Keratinocyte (primary cell): ENCODE results near the gene MGAT3. TPM values are rescaled to one million over a fixed set of nuclear protein-coding genes. Genes with fewer than 3 reads are reported as not detected.
"Not testable (repeated sequence)": the region's sequence is repeated elsewhere in the genome, so short reads cannot be mapped to it uniquely, and the experiment has no call there.

Source experiments
- DNase-seq: peaks from one replicate; pipeline ENCODE4 v3.0.0-alpha.2; 2011; ENCODE audit warnings: low read depth, missing footprints, low spot score
- FAIRE-seq: peaks from 2 replicates; lab custom pipeline; 2011; peaks lifted over from hg19 to GRCh38; lab: Jason Lieb, UNC
- H2AFZ ChIP-seq: 2 replicates; pipeline ENCODE4 v1.6.0; 2012; ENCODE audit warnings: low read length, control low read depth, inconsistent platforms; ENCODE audit not compliant: control insufficient read depth
- H3K27ac ChIP-seq: 2 replicates; pipeline ENCODE4 v1.5.1; 2011; ENCODE audit warnings: low read length; ENCODE audit not compliant: control insufficient read depth, insufficient read depth
- H3K27me3 ChIP-seq: 3 replicates; pipeline ENCODE4 v1.6.0; 2011; ENCODE audit warnings: low read length; ENCODE audit not compliant: control insufficient read depth, insufficient read depth; ENCODE audit errors: extremely low read depth
- H3K36me3 ChIP-seq, 2 experiments: 2 replicates in 1 of 2; 3 replicates in 1 of 2; pipeline ENCODE4 v1.5.1; 2011; ENCODE audit warnings: low read length in 2 of 2, mild to moderate bottlenecking in 1 of 2; ENCODE audit not compliant: control insufficient read depth in 2 of 2, insufficient read depth in 2 of 2; ENCODE audit errors: extremely low read depth in 1 of 2
- H3K4me1 ChIP-seq: 3 replicates; pipeline ENCODE4 v1.5.1; 2011; ENCODE audit warnings: low read length; ENCODE audit not compliant: control insufficient read depth, insufficient read depth; ENCODE audit errors: extremely low read depth
- H3K4me2 ChIP-seq: 3 replicates; pipeline ENCODE4 v1.6.0; 2011; ENCODE audit warnings: low read depth, low read length; ENCODE audit not compliant: control insufficient read depth, insufficient read depth; ENCODE audit errors: extremely low read depth
- H3K4me3 ChIP-seq, 3 experiments: fragments of 200-600 bp in 1 of 3; sonication (generic) in 1 of 3; 2 replicates in 2 of 3; 3 replicates in 1 of 3; pipeline ENCODE4 v1.5.1; 2011 to 2016; ENCODE audit warnings: low read length in 3 of 3, mild to moderate bottlenecking in 3 of 3, control low read depth in 2 of 3, inconsistent platforms in 1 of 3, low read depth in 1 of 3, mixed read lengths in 1 of 3, mixed run types in 1 of 3, moderate library complexity in 1 of 3; ENCODE audit not compliant: control insufficient read depth in 2 of 3, insufficient read depth in 2 of 3; ENCODE audit errors: extremely low read depth in 1 of 3
- H3K79me2 ChIP-seq: 2 replicates; pipeline ENCODE4 v1.6.0; 2012; ENCODE audit warnings: low read length; ENCODE audit not compliant: control insufficient read depth, insufficient read depth
- H3K9ac ChIP-seq: 3 replicates; pipeline ENCODE4 v1.6.0; 2011; ENCODE audit warnings: low read length; ENCODE audit not compliant: control insufficient read depth, insufficient read depth; ENCODE audit errors: extremely low read depth
- H3K9me1 ChIP-seq: 3 replicates; pipeline ENCODE4 v1.6.0; 2011; ENCODE audit warnings: low read length; ENCODE audit not compliant: control insufficient read depth, insufficient read depth; ENCODE audit errors: extremely low read depth
- H3K9me3 ChIP-seq: 2 replicates; pipeline ENCODE4 v1.5.1; 2012; ENCODE audit warnings: low read depth, low read length; ENCODE audit not compliant: control insufficient read depth
- H4K20me1 ChIP-seq: 3 replicates; pipeline ENCODE4 v1.6.0; 2011; ENCODE audit warnings: low read length; ENCODE audit not compliant: control insufficient read depth, insufficient read depth; ENCODE audit errors: extremely low read depth
- EZH2 ChIP-seq: IDR thresholded peaks from one replicate; pipeline ENCODE4 v1.6.1; 2012; ENCODE audit warnings: inconsistent platforms, mild to moderate bottlenecking, low read length, moderate library complexity
- dilution Hi-C: fragments of 300-500 bp; cut with MboI; formaldehyde crosslinking; loops from one replicate; pipeline ENCODE4 v1.7.0; 2020; ENCODE audit warnings: low sequenced_read_pairs; ENCODE audit not compliant: extremely low pct_ligation_motif_present
- polyA plus RNA-seq, 5 experiments: library from polyadenylated mRNA; depleted of rRNA in 3 of 5; stranded (reverse) in 3 of 5; stranded (forward) in 1 of 5; unstranded in 1 of 5; fragments of >200 nt; gene quantifications; 1 replicate in 1 of 5; 2 replicates in 3 of 5; 3 replicates in 1 of 5; pipeline versions ENCODE4 v1.2.1 to v1.2.3, GENCODE V29; 2011 to 2012; ENCODE audit warnings: missing spikeins in 2 of 5, low read depth in 1 of 5, low replicate concordance in 1 of 5
- TF ChIP-seq, protein P1 (sequence below), 3 experiments: IDR thresholded peaks in 1 of 3; conservative IDR thresholded peaks in 1 of 3; optimal IDR thresholded peaks in 1 of 3; 2 replicates in 2 of 3; 3 replicates in 1 of 3; pipeline versions ENCODE3 to v1.5.1; 2011; ENCODE audit warnings: low read length in 3 of 3, mild to moderate bottlenecking in 3 of 3, moderate library complexity in 2 of 3, control low read depth in 1 of 3, inconsistent platforms in 1 of 3; ENCODE audit not compliant: insufficient read depth in 2 of 3; ENCODE audit errors: extremely low read depth in 1 of 3

The MGAT3 gene
- polyA plus RNA-seq, 1 donor (not counting 4 experiments of a cell fraction or from before 2014, with no cell fraction given) = not detected

DNA sequence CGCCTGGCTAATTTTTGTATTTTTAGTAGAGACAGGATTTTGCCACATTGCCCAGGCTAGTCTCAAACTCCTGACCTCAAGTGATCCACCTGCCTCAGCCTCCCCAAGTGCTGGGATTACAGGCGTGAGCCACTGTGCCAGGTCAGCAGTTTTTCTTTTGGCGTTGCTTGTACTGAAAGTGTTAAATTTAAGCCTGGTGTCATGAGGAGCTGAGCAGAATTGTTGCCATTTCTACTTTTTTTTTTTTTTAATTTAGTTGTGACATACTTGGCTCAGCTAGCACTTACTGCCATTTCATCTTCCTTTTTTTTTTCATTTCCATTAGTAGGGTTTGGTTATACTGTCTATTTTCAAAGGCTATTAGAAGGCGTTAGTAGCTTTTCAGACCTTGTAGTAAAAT, 46.5 kb upstream of the MGAT3 start:
- peaks cover 10% of the 10 kb centered on the region for H3K79me2 ChIP-seq
- FAIRE-seq (no peak), DNase-seq (no peak)
- H3K36me3 ChIP-seq = peaks cover 0 to under 1% of the 10 kb centered on the region in 2 experiments
- H3K4me1 ChIP-seq = peaks cover 12% of the 10 kb centered on the region
- H3K27ac ChIP-seq = no peak overlapping the region
- no peaks in the 10 kb centered on the region for H3K9me3 ChIP-seq
- no peak overlapping the region for H3K4me3 ChIP-seq
- H3K9me1 ChIP-seq = no peaks in the 10 kb centered on the region
- dilution Hi-C loops = no loop called here
- no peak overlapping the region for H3K4me2 ChIP-seq
- TF ChIP-seq, protein P1, sequence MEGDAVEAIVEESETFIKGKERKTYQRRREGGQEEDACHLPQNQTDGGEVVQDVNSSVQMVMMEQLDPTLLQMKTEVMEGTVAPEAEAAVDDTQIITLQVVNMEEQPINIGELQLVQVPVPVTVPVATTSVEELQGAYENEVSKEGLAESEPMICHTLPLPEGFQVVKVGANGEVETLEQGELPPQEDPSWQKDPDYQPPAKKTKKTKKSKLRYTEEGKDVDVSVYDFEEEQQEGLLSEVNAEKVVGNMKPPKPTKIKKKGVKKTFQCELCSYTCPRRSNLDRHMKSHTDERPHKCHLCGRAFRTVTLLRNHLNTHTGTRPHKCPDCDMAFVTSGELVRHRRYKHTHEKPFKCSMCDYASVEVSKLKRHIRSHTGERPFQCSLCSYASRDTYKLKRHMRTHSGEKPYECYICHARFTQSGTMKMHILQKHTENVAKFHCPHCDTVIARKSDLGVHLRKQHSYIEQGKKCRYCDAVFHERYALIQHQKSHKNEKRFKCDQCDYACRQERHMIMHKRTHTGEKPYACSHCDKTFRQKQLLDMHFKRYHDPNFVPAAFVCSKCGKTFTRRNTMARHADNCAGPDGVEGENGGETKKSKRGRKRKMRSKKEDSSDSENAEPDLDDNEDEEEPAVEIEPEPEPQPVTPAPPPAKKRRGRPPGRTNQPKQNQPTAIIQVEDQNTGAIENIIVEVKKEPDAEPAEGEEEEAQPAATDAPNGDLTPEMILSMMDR (optimal IDR thresholded peaks at IDR 0.05 in 1 of 3, IDR thresholded peaks at IDR 0.05 in 1 of 3, conservative IDR thresholded peaks at IDR 0.05 in 1 of 3; ENCODE audit: extremely low read depth in 1 of 3, insufficient read depth in 2 of 3, low read length in 3 of 3) = no peak
- no peak for TF ChIP-seq EZH2
- H2AFZ ChIP-seq = no peak overlapping the region
- no peaks in the 10 kb centered on the region for H3K27me3 ChIP-seq
- no peaks in the 10 kb centered on the region for H4K20me1 ChIP-seq
- H3K9ac ChIP-seq = no peak overlapping the region

DNA sequence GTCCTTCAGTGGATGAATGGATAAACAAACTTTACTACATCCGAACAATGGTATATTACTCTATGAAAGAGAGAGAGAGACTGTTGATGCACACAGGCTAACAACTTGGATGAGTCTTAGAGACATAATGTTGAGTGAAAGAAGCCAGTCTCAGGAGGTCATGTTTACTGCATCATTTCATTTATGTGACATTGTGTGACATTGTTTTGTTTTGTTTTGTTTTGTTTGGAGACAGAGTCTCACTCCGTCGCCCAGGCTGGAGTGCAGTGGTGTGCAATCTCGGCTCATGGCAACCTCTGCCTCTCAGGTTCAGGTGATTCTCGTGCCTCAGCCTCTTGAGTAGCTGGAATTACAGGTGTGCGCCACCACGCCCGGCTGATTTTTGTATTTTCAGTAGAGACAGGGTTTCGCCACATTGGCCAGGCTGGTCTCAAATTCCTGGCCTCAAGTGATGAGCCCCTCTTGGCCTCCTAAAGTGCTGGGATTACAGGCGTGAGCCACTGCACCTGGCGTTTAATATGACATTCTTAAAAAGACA, 44.9 kb upstream of the MGAT3 start:
- H4K20me1 ChIP-seq, dilution Hi-C loops, H3K4me2 ChIP-seq, H3K79me2 ChIP-seq, H3K27ac ChIP-seq, H3K9ac ChIP-seq, H3K9me3 ChIP-seq, H3K9me1 ChIP-seq, H3K4me3 ChIP-seq, H2AFZ ChIP-seq, DNase-seq, FAIRE-seq, H3K27me3 ChIP-seq: not testable (repeated sequence)
- H3K4me1 ChIP-seq = peaks cover 12% of the 10 kb centered on the region
- peaks cover 7 to 12% of the 10 kb centered on the region in 2 experiments for H3K36me3 ChIP-seq

DNA sequence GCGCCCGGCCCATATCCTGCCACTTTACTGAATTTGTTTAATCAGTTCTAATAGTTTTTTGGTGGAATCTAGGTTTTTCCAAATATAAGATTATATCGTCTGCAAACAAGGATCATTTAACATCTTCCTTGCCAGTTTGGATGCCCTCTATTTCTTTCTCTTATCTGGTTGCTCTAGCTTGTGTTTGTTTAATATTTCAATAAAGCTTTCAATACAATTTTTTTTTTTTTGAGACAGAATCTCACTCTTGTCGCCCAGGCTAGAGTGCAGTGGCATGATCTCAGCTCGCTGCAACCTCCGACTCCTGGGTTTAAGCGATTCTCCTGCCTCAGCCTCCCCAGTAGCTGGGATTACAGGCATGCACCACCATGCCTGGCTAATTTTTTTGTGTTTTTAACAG, 43.6 kb upstream of the MGAT3 start:
- H3K4me3 ChIP-seq, H3K9me1 ChIP-seq, H3K27me3 ChIP-seq, FAIRE-seq, H2AFZ ChIP-seq, H3K9ac ChIP-seq, H3K4me2 ChIP-seq, H3K79me2 ChIP-seq, dilution Hi-C loops, H3K9me3 ChIP-seq, H3K4me1 ChIP-seq, H4K20me1 ChIP-seq, H3K27ac ChIP-seq, DNase-seq: not testable (repeated sequence)
- H3K36me3 ChIP-seq = peaks cover 11 to 16% of the 10 kb centered on the region in 2 experiments
